Right cardiac atrium (tissue), 5 donors: ENCODE data around the gene ZNF57. TPM values are rescaled to one million over a fixed set of nuclear protein-coding genes. Genes with fewer than 3 reads are reported as not detected.
"Not testable (repeated sequence)": the region's sequence is repeated elsewhere in the genome, so short reads cannot be mapped to it uniquely, and the experiment has no call there.

ENCODE experiments used
- ATAC-seq, 2 donors: fragments of 200-7000 bp; cut with Tn5 transposase; one replicate each; pipeline versions ENCODE4 v1.8.0 to v1.9.1; 2020; ENCODE audit warnings: moderate library complexity in 2 of 2, mild to moderate bottlenecking in 1 of 2
- DNase-seq, 3 donors: peaks; one replicate each; pipeline ENCODE4 v3.0.0-alpha.2; 2020
- H3K27ac ChIP-seq: one replicate; pipeline ENCODE4 v1.5.1; 2013; ENCODE audit warnings: mild to moderate bottlenecking, low read length, control low read depth, moderate library complexity
- H3K27me3 ChIP-seq: one replicate; pipeline ENCODE4 v1.6.1; 2013; ENCODE audit not compliant: control insufficient read depth, insufficient read depth
- H3K4me1 ChIP-seq: one replicate; pipeline ENCODE4 v1.6.1; 2013; ENCODE audit warnings: low read length; ENCODE audit not compliant: control insufficient read depth, insufficient read depth
- H3K4me3 ChIP-seq: one replicate; pipeline ENCODE4 v1.5.1; 2013; ENCODE audit warnings: low read length, control low read depth
- H3K9me3 ChIP-seq: one replicate; pipeline ENCODE4 v1.6.1; 2013; ENCODE audit warnings: low read length; ENCODE audit not compliant: control insufficient read depth
- WGBS: extraction: QIAGEN DNeasy Blood & Tissue Kit; methylation state at CpG from one replicate; pipeline ENCODE4 v1.1.7; 2013; 5-methylcytosine and 5-hydroxymethylcytosine counted together
- intact Hi-C, 4 donors: fragments of 100-400 bp; cut with DNase I; formaldehyde crosslinking; loops; one replicate each; pipeline versions ENCODE4 v1.11.0 to v1.14.0; 2022 to 2023
- polyA plus RNA-seq: library from polyadenylated mRNA; stranded (reverse); fragments of 200-250 nt; gene quantifications from one replicate; pipeline ENCODE4 v1.2.3, GENCODE V29; 2013
- total RNA-seq, 4 donors: library from RNA; stranded (reverse); fragmentation: NEBNext Ultra II Directional; extraction: Animal tissue kit (Norgen Biotek cat#: 25700); gene quantifications; one replicate each; pipeline ENCODE4 v1.2.1, GENCODE V29; 2021
- donor health status: healthy with polysubstance abuse.
- donor health status: DM: no; HTN: yes; CAD: no.
- donor health status: DM: no; HTN: no; CAD: no.
- donor health status: DM: no; HTN: yes; CAD: no; lungs with severe emphysema.
- donor health status: DM: yes; HTN: yes; CAD: no.

The ZNF57 gene
- total and polyA plus RNA-seq, 5 donors = 1.9 to 3.1 (median 2.3) TPM

DNA sequence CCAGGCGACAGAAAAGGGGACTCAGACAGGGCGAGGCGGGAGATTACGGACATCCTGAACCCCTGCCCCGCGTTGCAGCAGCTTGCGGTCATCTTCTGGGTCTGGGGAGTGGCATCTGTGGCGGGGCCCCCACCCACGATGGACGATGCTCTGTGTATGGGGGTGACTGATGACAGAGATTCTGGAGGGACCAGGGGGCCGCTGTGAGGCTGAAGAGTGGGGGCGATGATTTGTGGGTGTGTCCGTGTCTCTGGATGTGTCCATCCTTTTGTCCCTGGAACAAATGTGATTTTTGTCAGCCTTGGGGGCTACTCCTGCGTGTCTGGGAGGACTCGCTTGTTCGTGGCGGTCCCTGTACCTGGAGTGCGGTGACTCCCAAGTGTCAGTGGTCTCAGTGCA is 26.3 kb downstream of the ZNF57 start:
- no peak overlapping the region for H3K27ac ChIP-seq
- ATAC-seq (no peak), DNase-seq (no peak)
- 91% methylated on average over 18 of the region's 18 CpGs for WGBS
- no peaks in the 10 kb centered on the region for H3K27me3 ChIP-seq
- intact Hi-C loops = no loop called here
- H3K4me1 ChIP-seq = no peaks in the 10 kb centered on the region
- peaks cover under 1% of the 10 kb centered on the region for H3K9me3 ChIP-seq
- H3K4me3 ChIP-seq = no peak overlapping the region

DNA sequence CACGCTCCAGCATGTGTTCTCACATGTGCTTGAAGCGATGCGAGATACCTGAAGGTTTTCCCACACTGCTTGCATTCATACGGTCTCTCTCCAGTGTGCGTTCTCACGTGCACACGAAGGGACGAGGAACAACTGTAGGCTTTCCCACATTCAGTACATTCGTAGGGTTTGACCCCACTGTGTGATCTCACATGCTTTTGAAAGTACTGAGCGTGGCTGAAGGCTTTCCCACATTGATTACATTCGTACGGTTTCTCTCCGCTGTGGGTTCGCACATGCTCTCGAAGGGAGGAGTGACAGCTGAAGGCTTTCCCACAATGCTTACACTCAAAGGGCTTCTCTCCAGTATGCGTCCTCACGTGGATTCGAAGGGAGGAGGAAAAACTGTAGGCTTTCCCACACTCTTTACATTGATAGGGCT is 32.8 kb downstream of the ZNF57 start:
- Histone ChIP-seq H3K4me1 (no peaks in the 10 kb centered on the region), H3K27ac (no peak overlapping the region), H3K9me3 (peaks cover 16% of the 10 kb centered on the region), H3K27me3 (no peaks in the 10 kb centered on the region), H3K4me3 (no peak overlapping the region)
- ATAC-seq = no peak
- no peak for DNase-seq
- WGBS = 98% methylated on average over 18 of the region's 18 CpGs
- intact Hi-C loops = loop anchor here in 1 of 4 donors (10.0 kb wide), 1 partner anchor 189 kb away; the partner anchor contains the start of gene SLC39A3

DNA sequence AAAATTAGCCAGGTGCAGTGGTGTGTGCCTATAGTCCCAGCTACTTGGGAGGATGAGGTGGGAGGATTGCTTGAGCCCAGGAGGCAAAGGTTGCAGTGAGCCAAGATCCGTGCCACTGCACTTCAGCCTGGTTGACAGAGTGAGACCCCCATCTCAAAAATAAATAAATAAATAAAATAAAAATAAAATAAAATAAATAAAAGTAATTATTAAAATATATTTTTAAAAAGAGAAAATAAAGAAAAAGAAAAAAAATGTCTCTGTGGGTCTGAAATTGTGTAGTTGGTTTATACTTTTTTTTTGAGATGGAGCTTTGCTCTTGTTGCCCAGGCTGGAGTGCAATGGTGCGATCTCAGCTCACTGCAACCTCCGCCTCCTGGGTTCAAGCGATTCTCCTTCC is 35.1 kb downstream of the ZNF57 start:
- H3K9me3 ChIP-seq = peaks cover 16% of the 10 kb centered on the region
- H3K27me3 ChIP-seq, DNase-seq, ATAC-seq, H3K27ac ChIP-seq, H3K4me1 ChIP-seq, H3K4me3 ChIP-seq: not testable (repeated sequence)
- intact Hi-C loops = loop anchor here in 1 of 4 donors (10.0 kb wide), 1 partner anchor 191 kb away; the partner anchor contains the start of gene SLC39A3
- WGBS = 94% methylated on average over 4 of the region's 4 CpGs

DNA sequence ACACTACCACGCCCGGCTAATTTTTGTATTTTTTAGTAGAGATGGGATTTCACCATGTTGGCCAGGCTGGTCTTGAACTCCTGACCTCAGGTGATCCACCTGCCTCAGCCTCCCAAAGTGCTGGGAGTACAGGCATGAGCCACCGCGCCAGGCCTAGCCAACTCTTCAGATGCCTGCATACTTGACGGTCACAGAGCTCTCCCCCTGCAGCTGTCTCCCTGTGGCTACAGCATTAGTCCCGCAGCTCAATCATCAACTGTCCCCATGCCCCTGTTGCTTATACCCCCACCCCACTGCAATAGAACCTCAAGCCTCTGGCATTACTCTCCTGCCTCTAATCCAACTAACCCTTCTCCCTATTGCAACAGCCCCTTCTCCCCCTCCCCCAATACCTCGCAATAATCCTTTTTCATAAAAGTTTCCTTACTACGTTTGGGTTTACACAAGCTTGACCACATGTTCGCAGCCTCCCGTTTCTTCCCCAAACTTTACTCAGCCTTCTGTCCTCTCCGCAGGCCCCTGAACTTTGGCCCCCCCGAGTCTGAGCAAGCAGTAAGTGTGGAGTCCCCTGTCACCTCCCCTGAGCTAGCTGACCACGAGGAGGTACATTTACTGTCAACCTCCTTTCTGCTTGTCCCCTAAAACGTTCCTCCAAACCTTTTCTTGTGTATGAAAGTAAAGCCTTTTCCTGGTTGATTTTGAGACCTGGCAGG is 42.4 kb downstream of the ZNF57 start:
- H3K4me3 ChIP-seq = no peak overlapping the region
- 86% methylated on average over 14 of the region's 14 CpGs for WGBS
- H3K27ac ChIP-seq = no peak overlapping the region
- no peak for DNase-seq
- no peaks in the 10 kb centered on the region for H3K9me3 ChIP-seq
- ATAC-seq = no peak
- H3K27me3 ChIP-seq = no peaks in the 10 kb centered on the region
- H3K4me1 ChIP-seq = no peaks in the 10 kb centered on the region
- intact Hi-C loops = no loop called here

DNA sequence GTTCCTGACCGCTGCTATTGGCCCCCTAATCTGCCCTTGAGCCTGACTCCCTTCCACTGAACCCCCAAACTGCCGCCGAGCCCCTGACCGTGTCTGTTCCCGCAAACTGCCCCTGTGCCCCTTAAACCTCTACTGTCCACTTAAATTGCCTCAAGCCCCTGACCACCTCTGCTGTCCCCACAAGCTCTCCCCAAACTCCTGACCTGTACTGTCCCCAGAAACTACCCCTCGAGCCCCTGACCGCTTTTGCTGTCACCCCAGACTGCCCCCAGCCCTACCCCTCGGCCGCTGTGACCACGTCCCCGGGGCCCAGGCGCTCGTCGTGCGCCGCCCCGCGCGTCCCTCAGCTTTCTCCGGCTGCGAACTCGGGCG is 43.7 kb downstream of the ZNF57 start:
- Histone ChIP-seq H3K27me3 (no peaks in the 10 kb centered on the region), H3K4me1 (peaks cover 3% of the 10 kb centered on the region), H3K27ac (no peak overlapping the region), H3K4me3 (peak overlapping the region; percentile 77), H3K9me3 (no peaks in the 10 kb centered on the region)
- ATAC-seq (peak in 1 of 2 donors; percentile 28), DNase-seq (no peak)
- intact Hi-C loops = no loop called here
- WGBS = 3% methylated on average over 23 of the region's 23 CpGs

DNA sequence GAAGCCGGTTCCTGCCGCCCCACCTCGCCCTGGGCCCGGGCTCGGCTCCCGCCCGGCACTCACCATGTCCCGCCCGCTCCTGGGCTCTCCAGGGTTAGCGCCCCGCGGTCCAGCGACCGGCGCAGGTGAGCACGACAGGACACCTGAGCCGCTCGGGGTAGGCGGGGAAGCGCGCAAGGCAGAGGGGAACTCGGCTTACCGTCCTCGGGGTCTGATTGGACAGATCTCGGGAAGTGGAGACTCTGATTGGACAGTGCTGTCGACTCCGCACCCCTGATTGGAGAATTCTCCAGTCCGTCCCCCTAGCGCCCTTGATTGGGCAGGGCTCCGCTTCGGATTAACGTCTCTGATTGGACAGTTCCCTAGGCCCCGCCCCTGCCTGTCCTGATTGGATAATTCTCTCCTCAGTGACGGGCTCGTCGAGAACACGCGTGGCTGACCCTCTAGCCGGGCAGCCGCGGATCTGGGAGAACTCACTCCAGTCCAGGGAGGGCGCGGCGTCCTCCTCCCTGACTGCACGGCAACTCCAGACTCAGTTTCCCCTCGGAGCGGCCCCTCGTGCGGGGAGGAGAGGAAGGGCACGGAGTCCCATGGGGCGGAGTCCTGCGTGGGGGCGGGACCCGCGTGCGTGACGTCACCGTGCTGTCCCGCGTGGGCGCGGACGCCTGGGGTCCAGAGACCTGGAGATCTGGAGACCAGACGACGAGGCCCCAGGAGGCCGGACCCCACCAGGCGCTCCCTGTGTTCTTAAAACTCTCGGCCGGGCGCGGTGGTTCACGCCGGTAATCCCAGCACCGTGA is 44.2 kb downstream of the ZNF57 start, which contains the start of gene ZNF77:
ZNF77 (minus strand) TSS at position 197 of the 800 bp plus-strand sequence; CDS start at position 66, 131 bp downstream.
- DNase-seq (peak; percentile 99 to 100 (median 99)), ATAC-seq (peak; percentile 96 to 99)
- WGBS = under 1% methylated on average over 74 of the region's 74 CpGs
- intact Hi-C loops = loop anchor here in 1 of 4 donors (5.0 kb wide), 1 partner anchor 58 kb away; no protein-coding TSS in a partner anchor
- Histone ChIP-seq H3K27ac (peak within 1 kb of the TSS; percentile 71), H3K4me3 (peak within 1 kb of the TSS; percentile 77), H3K27me3 (no peaks in the 10 kb centered on the region), H3K9me3 (no peaks in the 10 kb centered on the region), H3K4me1 (peaks cover 6% of the 10 kb centered on the region)

DNA sequence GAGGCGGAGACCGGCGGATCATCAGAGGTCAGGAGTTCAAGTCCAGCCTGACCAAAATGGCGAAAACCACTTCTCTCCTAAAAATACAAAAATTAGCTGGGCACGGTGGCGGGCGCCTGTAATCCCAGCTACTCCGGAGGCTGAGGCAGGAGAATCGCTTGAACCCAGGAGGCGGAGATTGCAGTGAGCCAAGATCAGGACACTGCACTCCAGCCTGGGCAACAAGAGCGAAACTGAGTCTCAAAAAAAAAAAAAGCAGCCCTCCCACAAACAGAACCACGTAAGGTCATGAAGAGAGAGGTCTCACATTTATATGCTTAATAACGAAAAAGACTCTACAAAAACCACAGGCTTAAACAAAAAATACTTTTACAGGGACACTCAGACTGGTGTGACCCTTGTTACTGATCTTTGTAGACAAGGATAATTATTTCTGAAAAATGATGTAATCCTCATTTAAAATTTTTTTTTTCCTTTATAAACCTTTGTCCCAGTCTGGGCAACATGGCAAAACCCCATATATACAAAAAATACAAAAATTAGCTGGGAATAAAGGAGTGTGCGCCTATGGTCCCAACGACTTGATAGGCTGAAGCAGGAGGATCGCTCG is 45.0 kb downstream of the ZNF57 start:
- no peaks in the 10 kb centered on the region for H3K27me3 ChIP-seq
- H3K4me1 ChIP-seq = peaks cover 6% of the 10 kb centered on the region
- DNase-seq (no peak), ATAC-seq (no peak)
- WGBS = 51% methylated on average over 17 of the region's 17 CpGs
- intact Hi-C loops = loop anchor here in 1 of 4 donors (5.0 kb wide), 1 partner anchor 58 kb away; no protein-coding TSS in a partner anchor
- H3K27ac ChIP-seq = peak overlapping the region; percentile 71
- no peaks in the 10 kb centered on the region for H3K9me3 ChIP-seq
- peak overlapping the region; percentile 37 for H3K4me3 ChIP-seq

DNA sequence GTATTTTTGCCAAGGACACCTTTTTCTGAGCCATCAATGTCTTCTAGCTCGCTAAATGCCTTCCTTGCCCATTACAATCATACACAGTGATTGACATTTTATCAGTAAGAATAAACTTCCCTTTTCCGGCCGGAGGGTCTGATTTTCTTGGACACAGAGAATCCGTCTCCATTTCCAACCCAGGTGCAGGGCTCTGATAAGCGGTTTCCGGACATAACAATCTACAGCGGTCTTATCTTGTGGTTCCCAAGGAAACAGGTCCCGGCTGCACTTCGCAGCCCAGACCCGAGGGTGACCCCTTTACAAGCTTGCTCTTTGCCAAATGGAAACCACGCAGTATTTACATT is 49.2 kb downstream of the ZNF57 start:
- H3K9me3 ChIP-seq = no peaks in the 10 kb centered on the region
- DNase-seq (peak in 1 of 3 donors; percentile 80), ATAC-seq (peak; percentile 49 to 80)
- no peaks in the 10 kb centered on the region for H3K27me3 ChIP-seq
- H3K4me1 ChIP-seq = peaks cover 6% of the 10 kb centered on the region
- H3K27ac ChIP-seq = peak overlapping the region; percentile 95
- intact Hi-C loops = loop anchor here in 3 of 4 donors (5.0 to 10.0 kb wide), 4 partner anchors 63 to 212 kb away; no protein-coding TSS in a partner anchor
- H3K4me3 ChIP-seq = peak overlapping the region; percentile 72
- under 1% methylated on average over 11 of the region's 11 CpGs for WGBS

DNA sequence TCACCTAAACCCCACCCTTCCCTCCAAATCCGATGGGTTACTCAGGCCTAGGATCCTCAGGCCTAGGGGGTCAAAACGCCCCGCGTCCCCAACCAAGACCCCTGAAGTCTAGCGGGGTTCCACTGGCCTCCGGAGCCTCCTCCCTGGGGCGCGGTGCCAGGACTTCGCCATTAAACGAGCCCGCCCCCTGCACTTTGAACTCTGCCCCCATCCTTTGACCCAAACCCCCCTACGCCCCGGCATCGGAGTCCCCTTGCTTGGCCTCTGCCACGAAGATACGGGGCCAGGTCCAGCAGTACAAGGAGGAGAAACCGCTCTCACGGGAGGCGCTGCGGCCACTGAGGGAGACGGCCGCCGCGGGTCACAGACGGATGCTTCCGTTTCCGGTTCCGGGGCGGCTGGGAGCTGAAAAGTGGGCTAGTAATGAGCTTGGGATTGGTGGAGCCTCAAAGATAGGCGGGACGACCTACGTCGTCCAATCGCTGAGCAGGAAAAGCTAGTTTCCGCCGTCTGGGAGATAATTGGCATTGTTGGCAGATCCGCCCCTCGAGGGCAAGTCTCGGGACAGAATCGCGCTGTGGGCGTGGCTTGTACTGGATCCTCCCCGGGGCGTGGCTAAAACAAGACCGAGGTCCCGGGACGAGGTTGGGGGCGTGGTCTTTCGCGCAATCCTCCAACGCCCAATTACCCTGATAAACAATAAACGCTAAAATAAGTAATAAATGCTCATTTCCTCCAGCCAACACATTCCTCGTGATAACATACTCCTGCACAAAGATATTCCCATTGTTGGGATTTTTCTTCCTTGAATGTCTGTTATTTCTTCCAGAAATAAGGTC is 49.8 kb downstream of the ZNF57 start:
- peak; percentile 93 to 97 for ATAC-seq
- no peaks in the 10 kb centered on the region for H3K9me3 ChIP-seq
- intact Hi-C loops = loop anchor here in 3 of 4 donors (5.0 to 10.0 kb wide), 3 partner anchors 124 to 212 kb away; no protein-coding TSS in a partner anchor
- H3K4me1 ChIP-seq = peaks cover 6% of the 10 kb centered on the region
- WGBS = under 1% methylated on average over 53 of the region's 53 CpGs
- peak overlapping the region; percentile 95 for H3K27ac ChIP-seq
- no peaks in the 10 kb centered on the region for H3K27me3 ChIP-seq
- H3K4me3 ChIP-seq = peak overlapping the region; percentile 72
- peak; percentile 100 for DNase-seq

DNA sequence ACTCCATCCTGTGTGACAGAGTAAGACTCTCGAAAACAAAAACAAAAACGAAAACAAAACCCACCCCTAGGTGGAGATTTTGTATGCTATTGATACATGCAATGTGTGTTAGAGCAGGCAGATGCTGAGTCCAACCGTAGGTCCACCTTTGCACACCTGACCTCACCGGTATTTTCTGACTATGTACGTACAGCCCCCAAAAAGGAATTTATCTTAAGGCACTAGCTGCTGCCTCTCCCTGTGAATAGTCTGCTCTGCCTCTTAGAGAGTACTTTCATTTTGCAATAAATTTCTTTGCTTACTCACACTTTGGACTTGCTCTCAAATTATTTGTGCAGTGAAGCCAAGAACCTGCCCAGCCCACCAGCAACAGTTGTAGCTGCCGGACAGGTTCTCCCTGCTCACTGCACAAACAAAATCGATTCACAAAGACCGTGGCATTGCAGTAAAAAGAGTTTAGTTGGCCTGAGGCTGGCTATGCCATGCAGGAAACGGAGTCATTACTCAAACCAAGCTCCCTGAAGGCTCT is 52.3 kb downstream of the ZNF57 start:
- no peak overlapping the region for H3K27ac ChIP-seq
- H3K4me3 ChIP-seq = no peak overlapping the region

More for the DNA sequence above, 52.3 kb downstream of the ZNF57 start:
- H3K9me3 ChIP-seq = no peaks in the 10 kb centered on the region
- no peak for ATAC-seq
- WGBS = 69% methylated on average over 9 of the region's 9 CpGs
- DNase-seq = no peak
- peaks cover 6% of the 10 kb centered on the region for H3K4me1 ChIP-seq
- no peaks in the 10 kb centered on the region for H3K27me3 ChIP-seq
- intact Hi-C loops = loop anchor here in 3 of 4 donors (5.0 to 10.0 kb wide), 3 partner anchors 122 to 209 kb away; no protein-coding TSS in a partner anchor
